Muscle of leg (tissue), 11 donors: ENCODE results near the gene TRPM3. TPM values are rescaled to one million over a fixed set of nuclear protein-coding genes. Genes with fewer than 3 reads are reported as not detected.

ENCODE experiments used
- DNase-seq: peaks from one replicate; pipeline ENCODE4 v3.0.0; 2013
- H3K27ac ChIP-seq: one replicate; pipeline ENCODE4 v1.5.1; 2013; ENCODE audit warnings: mild to moderate bottlenecking, low read length, control low read depth
- H3K27me3 ChIP-seq: one replicate; pipeline ENCODE4 v1.6.1; 2013; ENCODE audit warnings: low read length; ENCODE audit not compliant: control insufficient read depth, insufficient read depth
- H3K36me3 ChIP-seq: one replicate; pipeline ENCODE4 v1.6.1; 2013; ENCODE audit warnings: low read length; ENCODE audit not compliant: control insufficient read depth, insufficient read depth
- H3K4me1 ChIP-seq: one replicate; pipeline ENCODE4 v1.6.1; 2013; ENCODE audit warnings: low read length; ENCODE audit not compliant: control insufficient read depth, insufficient read depth
- H3K4me3 ChIP-seq: one replicate; pipeline ENCODE4 v1.5.1; 2013; ENCODE audit warnings: low read length, control low read depth
- H3K9me3 ChIP-seq: replicated peaks from 2 replicates; pipeline ENCODE4 v1.6.1; 2013; ENCODE audit warnings: low read depth, low read length; ENCODE audit not compliant: control insufficient read depth
- WGBS: methylation state at CpG from one replicate; pipeline ENCODE4 v1.1.5; 2013; ENCODE audit warnings: missing lambda C conversion rate; ENCODE audit not compliant: insufficient coverage; 5-methylcytosine and 5-hydroxymethylcytosine counted together
- polyA plus RNA-seq, 8 donors: library from polyadenylated mRNA; unstranded; fragments of 120-200 nt; gene quantifications; one replicate each; pipeline versions ENCODE4 v1.2.1 to v1.2.3, GENCODE V29; 2013; ENCODE audit warnings: inconsistent platforms in 1 of 8, low replicate concordance in 1 of 8; ENCODE audit not compliant: insufficient read length in 8 of 8, insufficient read depth in 1 of 8
- total RNA-seq: library from RNA; stranded (reverse); fragments of 120-200 nt; gene quantifications from one replicate; pipeline ENCODE4 v1.2.4, GENCODE V29; 2013

TRPM3 gene
- total and polyA plus RNA-seq, 9 donors = 0.14 to 0.66 (median 0.31) TPM

GRCh38 chr9:70861376-70861775, 260.0 kb downstream of the TRPM3 start:
- DNase-seq = no peak
- H3K4me1 ChIP-seq = no peaks in the 10 kb centered on the region
- no peaks in the 10 kb centered on the region for H3K27me3 ChIP-seq
- H3K36me3 ChIP-seq = no peaks in the 10 kb centered on the region
- no CpG with 5 or more reads among the region's 3 CpGs for WGBS
- no peak overlapping the region for H3K27ac ChIP-seq
- no peak overlapping the region for H3K4me3 ChIP-seq
- no peaks in the 10 kb centered on the region for H3K9me3 ChIP-seq

DNA sequence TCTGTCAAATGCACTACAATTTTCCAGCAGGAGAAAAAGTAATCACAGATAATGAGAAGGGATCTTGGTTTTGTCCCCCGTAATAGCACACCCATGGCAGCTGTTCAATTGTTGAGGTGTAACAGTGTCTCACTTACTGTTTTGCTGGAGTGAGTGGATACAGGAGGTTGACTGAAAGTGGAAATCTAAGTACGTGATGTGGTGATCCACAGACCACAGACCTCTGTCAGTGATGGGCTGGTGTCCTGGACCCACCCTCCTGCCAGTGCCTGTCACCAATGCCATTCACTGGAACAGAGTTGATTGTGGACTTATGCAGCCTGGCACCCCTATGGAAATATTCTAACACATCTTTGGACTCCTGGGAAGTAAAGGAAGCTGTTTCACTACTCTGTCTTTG, 261.7 kb downstream of the TRPM3 start:
- Histone ChIP-seq H3K27ac (no peak overlapping the region), H3K4me1 (no peaks in the 10 kb centered on the region), H3K27me3 (no peaks in the 10 kb centered on the region), H3K4me3 (no peak overlapping the region), H3K36me3 (no peaks in the 10 kb centered on the region), H3K9me3 (no peaks in the 10 kb centered on the region)
- DNase-seq = no peak
- WGBS = no CpG with 5 or more reads among the region's 2 CpGs

DNA sequence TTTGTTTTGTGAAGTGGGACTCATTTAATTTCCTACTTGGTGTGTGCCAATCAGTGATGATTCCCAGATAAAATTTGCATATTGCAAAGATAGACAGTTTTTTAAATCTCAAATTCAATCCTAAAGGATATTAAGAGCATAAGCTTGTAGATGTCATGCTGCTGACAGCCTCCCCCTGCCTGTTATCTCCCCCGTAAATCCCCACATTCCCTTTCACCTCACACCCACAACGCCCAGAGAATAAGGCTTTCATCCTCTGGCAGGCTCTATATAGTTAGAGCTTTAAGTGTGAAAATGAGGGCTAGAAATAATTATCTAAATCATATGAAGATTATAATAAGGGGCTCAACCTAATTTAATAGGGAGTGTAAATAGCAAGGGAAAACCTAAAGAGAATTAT, 265.0 kb downstream of the TRPM3 start:
- H3K4me3 ChIP-seq = no peak overlapping the region
- no peak overlapping the region for H3K27ac ChIP-seq
- H3K27me3 ChIP-seq = no peaks in the 10 kb centered on the region
- H3K9me3 ChIP-seq = no peaks in the 10 kb centered on the region
- WGBS = no CpG with 5 or more reads among the region's 2 CpGs
- H3K4me1 ChIP-seq = no peaks in the 10 kb centered on the region
- no peaks in the 10 kb centered on the region for H3K36me3 ChIP-seq
- DNase-seq = no peak

- no peak overlapping the region for H3K27ac ChIP-seq
- H3K27me3 ChIP-seq = no peaks in the 10 kb centered on the region
- no peak for DNase-seq
- no CpG with 5 or more reads among the region's 1 CpG for WGBS
- no peak overlapping the region for H3K4me3 ChIP-seq
- H3K9me3 ChIP-seq = no peaks in the 10 kb centered on the region
- no peaks in the 10 kb centered on the region for H3K4me1 ChIP-seq
- no peaks in the 10 kb centered on the region for H3K36me3 ChIP-seq
Observed at GRCh38 chr9:70852711-70853240, 268.6 kb downstream of the TRPM3 start.

DNA sequence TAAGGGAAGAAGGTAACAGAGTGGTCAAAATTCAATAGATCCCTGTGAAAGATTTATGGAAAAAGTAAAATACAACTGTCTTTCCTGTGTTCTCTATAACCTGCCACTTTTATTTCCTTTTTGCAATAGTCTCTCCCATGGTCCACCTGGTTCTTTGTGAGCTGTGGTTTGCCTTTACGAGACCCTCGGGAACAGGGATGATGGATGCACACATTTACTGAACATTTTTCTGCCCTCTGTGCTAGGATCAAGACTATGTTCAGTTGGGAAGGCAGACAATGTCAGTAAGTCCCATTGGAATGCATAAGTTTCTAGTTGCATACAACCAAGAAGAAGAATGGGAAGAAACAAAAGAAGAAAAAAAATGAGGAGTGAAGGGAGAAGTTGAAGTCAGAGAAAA, 281.2 kb downstream of the TRPM3 start:
- WGBS = no CpG with 5 or more reads among the region's 2 CpGs
- H3K27me3 ChIP-seq = no peaks in the 10 kb centered on the region
- no peaks in the 10 kb centered on the region for H3K36me3 ChIP-seq
- DNase-seq = no peak
- H3K9me3 ChIP-seq = no peaks in the 10 kb centered on the region
- H3K4me3 ChIP-seq = no peak overlapping the region
- no peaks in the 10 kb centered on the region for H3K4me1 ChIP-seq
- H3K27ac ChIP-seq = no peak overlapping the region

GRCh38 chr9:70835323-70835722, 286.1 kb downstream of the TRPM3 start:
- no peak for DNase-seq
- H3K4me3 ChIP-seq = no peak overlapping the region
- no peaks in the 10 kb centered on the region for H3K36me3 ChIP-seq
- no peaks in the 10 kb centered on the region for H3K4me1 ChIP-seq
- no peaks in the 10 kb centered on the region for H3K9me3 ChIP-seq
- no peaks in the 10 kb centered on the region for H3K27me3 ChIP-seq
- WGBS = 90% methylated on average over 2 of the region's 4 CpGs
- H3K27ac ChIP-seq = no peak overlapping the region

- Histone ChIP-seq H3K27me3 (no peaks in the 10 kb centered on the region), H3K36me3 (no peaks in the 10 kb centered on the region), H3K9me3 (no peaks in the 10 kb centered on the region), H3K4me1 (no peaks in the 10 kb centered on the region), H3K4me3 (no peak overlapping the region), H3K27ac (no peak overlapping the region)
- no peak for DNase-seq
Observed at GRCh38 chr9:70832492-70832891, 288.9 kb downstream of the TRPM3 start.

DNA sequence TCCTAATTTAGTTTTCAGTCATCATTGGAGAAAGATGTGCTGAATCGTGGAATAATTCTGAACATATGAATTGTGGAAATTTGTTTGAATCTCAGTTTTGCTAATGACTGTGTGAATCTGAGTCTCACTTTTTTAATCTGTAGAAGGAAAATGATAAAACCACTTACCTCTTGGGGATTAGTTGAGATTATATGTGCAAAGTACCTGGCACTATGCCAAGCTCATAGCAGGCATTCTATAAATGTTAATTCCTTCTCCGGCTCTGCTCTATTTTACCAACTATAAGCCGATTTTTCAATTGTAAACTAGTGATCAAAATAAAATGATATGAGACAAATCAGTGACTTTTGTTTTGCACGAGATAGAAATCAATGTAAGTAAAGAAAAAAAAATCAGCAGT, 290.8 kb downstream of the TRPM3 start:
- no peak overlapping the region for H3K4me3 ChIP-seq
- no peaks in the 10 kb centered on the region for H3K36me3 ChIP-seq
- no CpG with 5 or more reads among the region's 4 CpGs for WGBS
- DNase-seq = no peak
- H3K27me3 ChIP-seq = peaks cover 1% of the 10 kb centered on the region
- H3K27ac ChIP-seq = no peak overlapping the region
- H3K9me3 ChIP-seq = no peaks in the 10 kb centered on the region
- H3K4me1 ChIP-seq = no peaks in the 10 kb centered on the region

GRCh38 chr9:70829591-70830265, 291.7 kb downstream of the TRPM3 start:
- no CpG with 5 or more reads among the region's 5 CpGs for WGBS
- DNase-seq = no peak
- Histone ChIP-seq H3K4me3 (no peak overlapping the region), H3K9me3 (no peaks in the 10 kb centered on the region), H3K27ac (no peak overlapping the region), H3K36me3 (no peaks in the 10 kb centered on the region), H3K4me1 (no peaks in the 10 kb centered on the region), H3K27me3 (peaks cover 3% of the 10 kb centered on the region)

- Histone ChIP-seq H3K4me1 (no peaks in the 10 kb centered on the region), H3K27ac (no peak overlapping the region), H3K9me3 (no peaks in the 10 kb centered on the region), H3K36me3 (no peaks in the 10 kb centered on the region), H3K4me3 (no peak overlapping the region), H3K27me3 (peaks cover 3% of the 10 kb centered on the region)
- WGBS = 60% methylated on average over 1 of the region's 3 CpGs
- no peak for DNase-seq
Observed at GRCh38 chr9:70826562-70826961, 294.9 kb downstream of the TRPM3 start.

- H3K36me3 ChIP-seq = no peaks in the 10 kb centered on the region
- no peak overlapping the region for H3K4me3 ChIP-seq
- no peaks in the 10 kb centered on the region for H3K9me3 ChIP-seq
- no peak for DNase-seq
- H3K4me1 ChIP-seq = no peaks in the 10 kb centered on the region
- WGBS = 66% methylated on average over 4 of the region's 7 CpGs
- H3K27me3 ChIP-seq = peaks cover 3% of the 10 kb centered on the region
- H3K27ac ChIP-seq = no peak overlapping the region
Observed at GRCh38 chr9:70823284-70823683, 298.1 kb downstream of the TRPM3 start.
